NOMO-1 treated with dmso at 0.1 percent for 144 hours (cell line): ENCODE results near the gene MFAP5.

ENCODE experiments used
- DNase-seq: peaks from one replicate; lab custom pipeline; 2025; ENCODE audit not compliant: unreplicated experiment; lab: John Stamatoyannopoulos, UW

The MFAP5 gene

GRCh38 chr12:8662593-8662992 lies at the start of gene MFAP5:
Gene MFAP5, minus strand, starts transcription at chr12:8662826. Its CDS starts 722 bp downstream, at chr12:8662104.
- DNase-seq, result no peak

GRCh38 chr12:8709124-8709830 lies 46.7 kb upstream of the MFAP5 start:
- DNase-seq, result no peak

GRCh38 chr12:8702159-8702558 lies 39.5 kb upstream of the MFAP5 start:
- no peak for DNase-seq

GRCh38 chr12:8701046-8701660 lies 38.5 kb upstream of the MFAP5 start:
- no peak for DNase-seq

- no peak for DNase-seq
Measured at GRCh38 chr12:8699714-8700113, 37.1 kb upstream of the MFAP5 start.

- DNase-seq, result no peak
Measured at GRCh38 chr12:8698879-8699278, 36.3 kb upstream of the MFAP5 start.

- DNase-seq, result no peak
Measured at GRCh38 chr12:8698132-8698851, 35.7 kb upstream of the MFAP5 start.

- peak; percentile 58 for DNase-seq
Measured at GRCh38 chr12:8697476-8698131, 35.0 kb upstream of the MFAP5 start, which contains the start of gene RIMKLB. Gene RIMKLB, plus strand, starts transcription at chr12:8697991. Its CDS starts 15,876 bp downstream, at chr12:8713867.

- peak; percentile 30 for DNase-seq
Measured at GRCh38 chr12:8697120-8697475, 34.5 kb upstream of the MFAP5 start.

- DNase-seq, result no peak
Measured at GRCh38 chr12:8696442-8697090, 33.9 kb upstream of the MFAP5 start.

- DNase-seq, result no peak
Measured at GRCh38 chr12:8695116-8695515, 32.5 kb upstream of the MFAP5 start.

GRCh38 chr12:8692573-8692972 lies 29.9 kb upstream of the MFAP5 start:
- DNase-seq, result peak; percentile 44

GRCh38 chr12:8689681-8690080 lies 27.1 kb upstream of the MFAP5 start:
- DNase-seq, result no peak

- peak; percentile 30 for DNase-seq
Measured at GRCh38 chr12:8687846-8688601, 25.4 kb upstream of the MFAP5 start.

- DNase-seq, result no peak
Measured at GRCh38 chr12:8685051-8685450, 22.4 kb upstream of the MFAP5 start.

- no peak for DNase-seq
Measured at GRCh38 chr12:8681129-8681884, 18.7 kb upstream of the MFAP5 start.

- DNase-seq, result no peak
Measured at GRCh38 chr12:8680533-8680932, 17.9 kb upstream of the MFAP5 start.

- no peak for DNase-seq
Measured at GRCh38 chr12:8678661-8679111, 16.1 kb upstream of the MFAP5 start.

- DNase-seq, result no peak
Measured at GRCh38 chr12:8677362-8677761, 14.7 kb upstream of the MFAP5 start.

- no peak for DNase-seq
Measured at GRCh38 chr12:8676651-8677050, 14.0 kb upstream of the MFAP5 start.
